GM15510 (cell line): Measurements from ENCODE around the gene C14orf93.

Experiments used
- POLR2A ChIP-seq: IDR thresholded peaks from 3 replicates; pipeline ENCODE4 v1.6.1; 2011; ENCODE audit warnings: borderline replicate concordance; ENCODE audit not compliant: insufficient read length; ENCODE audit errors: extremely low read depth

C14orf93 gene

GRCh38 chr14:22978487-22978837 is 31.5 kb downstream of the C14orf93 start:
- no peak for TF ChIP-seq POLR2A

GRCh38 chr14:22977684-22978486 is 32.1 kb downstream of the C14orf93 start:
- no peak for TF ChIP-seq POLR2A

- TF ChIP-seq POLR2A = no peak
Measured at GRCh38 chr14:22977434-22977683, 32.6 kb downstream of the C14orf93 start.

- no peak for TF ChIP-seq POLR2A
Measured at GRCh38 chr14:22976620-22977433, 33.1 kb downstream of the C14orf93 start.

- TF ChIP-seq POLR2A = no peak
Measured at GRCh38 chr14:22974530-22975313, 35.2 kb downstream of the C14orf93 start.

GRCh38 chr14:22973217-22974032 is 36.5 kb downstream of the C14orf93 start:
- no peak for TF ChIP-seq POLR2A

GRCh38 chr14:22972313-22972930 is 37.5 kb downstream of the C14orf93 start:
- TF ChIP-seq POLR2A = no peak

- TF ChIP-seq POLR2A = no peak
Measured at GRCh38 chr14:22971152-22971551, 38.8 kb downstream of the C14orf93 start.

GRCh38 chr14:22966783-22967269 is 43.1 kb downstream of the C14orf93 start:
- no peak for TF ChIP-seq POLR2A

- TF ChIP-seq POLR2A = no peak
Measured at GRCh38 chr14:22962061-22962676, 47.8 kb downstream of the C14orf93 start.

GRCh38 chr14:22955702-22956569 is 54.0 kb downstream of the C14orf93 start:
- TF ChIP-seq POLR2A = no peak

- no peak for TF ChIP-seq POLR2A
Measured at GRCh38 chr14:22952418-22952817, 57.5 kb downstream of the C14orf93 start.

- TF ChIP-seq POLR2A = no peak
Measured at GRCh38 chr14:22945642-22946041, 64.3 kb downstream of the C14orf93 start.
